H9 (cell line): ENCODE results near the gene RXRB. TPM values are rescaled to one million over a fixed set of nuclear protein-coding genes. Genes with fewer than 3 reads are reported as not detected.
A peak's percentile ranks its signal among the peaks of the same experiment; 100 is the strongest.

Source experiments
- DNase-seq: peaks from one replicate; pipeline ENCODE4 v3.0.0-alpha.2; 2017
- H2AFZ ChIP-seq: one replicate; pipeline ENCODE4 v1.6.1; 2013; ENCODE audit warnings: mild to moderate bottlenecking, low read length, control low read depth, moderate library complexity
- H2AK5ac ChIP-seq: 2 replicates; pipeline ENCODE4 v1.6.1; 2013; ENCODE audit warnings: low read length, control low read depth, mixed read lengths; ENCODE audit not compliant: insufficient read length
- H2BK120ac ChIP-seq: one replicate; pipeline ENCODE4 v1.6.1; 2013; ENCODE audit warnings: low read depth, mild to moderate bottlenecking, low read length, control low read depth, inconsistent platforms; ENCODE audit not compliant: poor library complexity, severe bottlenecking
- H2BK12ac ChIP-seq: 2 replicates; pipeline ENCODE4 v1.6.1; 2013; ENCODE audit warnings: low read length, control low read depth, mixed read lengths, low read depth; ENCODE audit not compliant: insufficient read length
- H2BK15ac ChIP-seq: 2 replicates; pipeline ENCODE4 v1.6.1; 2013; ENCODE audit warnings: low read depth, low read length, control low read depth
- H2BK20ac ChIP-seq: one replicate; pipeline ENCODE4 v1.6.1; 2013; ENCODE audit warnings: low read depth, mild to moderate bottlenecking, low read length, control low read depth, inconsistent platforms; ENCODE audit not compliant: poor library complexity, severe bottlenecking
- H2BK5ac ChIP-seq: 2 replicates; pipeline ENCODE4 v1.6.1; 2013; ENCODE audit warnings: low read length, control low read depth, mixed read lengths; ENCODE audit not compliant: insufficient read length
- H3K14ac ChIP-seq: 2 replicates; pipeline ENCODE4 v1.6.1; 2013; ENCODE audit warnings: low read length, control low read depth; ENCODE audit not compliant: insufficient read depth
- H3K18ac ChIP-seq: 2 replicates; pipeline ENCODE4 v1.6.1; 2013; ENCODE audit warnings: low read depth, mild to moderate bottlenecking, mixed read lengths, low read length, control low read depth; ENCODE audit not compliant: insufficient read length
- H3K23ac ChIP-seq: 2 replicates; pipeline ENCODE4 v1.6.1; 2013; ENCODE audit warnings: low read length, control low read depth, mixed read lengths, low read depth; ENCODE audit not compliant: insufficient read length
- H3K23me2 ChIP-seq: 2 replicates; pipeline ENCODE4 v1.6.1; 2013; ENCODE audit warnings: low read depth, mild to moderate bottlenecking, mixed read lengths, low read length, control low read depth; ENCODE audit not compliant: insufficient read length, poor library complexity, severe bottlenecking
- H3K27ac ChIP-seq: 2 replicates; pipeline ENCODE4 v1.5.1; 2013; ENCODE audit warnings: low read length, control low read depth, mixed read lengths, low read depth; ENCODE audit not compliant: insufficient read length
- H3K27me3 ChIP-seq: 2 replicates; pipeline ENCODE4 v1.6.1; 2013; ENCODE audit warnings: low read length, control low read depth, inconsistent platforms; ENCODE audit not compliant: insufficient read depth
- H3K4ac ChIP-seq: 2 replicates; pipeline ENCODE4 v1.6.1; 2013; ENCODE audit warnings: low read depth, mild to moderate bottlenecking, control low read depth, inconsistent platforms, low read length, moderate library complexity
- H3K4me1 ChIP-seq: 2 replicates; pipeline ENCODE4 v1.6.1; 2013; ENCODE audit warnings: low read length, control low read depth, inconsistent platforms; ENCODE audit not compliant: insufficient read depth
- H3K4me2 ChIP-seq: 2 replicates; pipeline ENCODE4 v1.6.1; 2013; ENCODE audit warnings: low read length, control low read depth, mixed read lengths; ENCODE audit not compliant: insufficient read length, insufficient read depth
- H3K56ac ChIP-seq: 2 replicates; pipeline ENCODE4 v1.6.1; 2013; ENCODE audit warnings: low read depth, mild to moderate bottlenecking, mixed read lengths, low read length, control low read depth; ENCODE audit not compliant: insufficient read length
- H3K79me1 ChIP-seq: 2 replicates; pipeline ENCODE4 v1.6.1; 2013; ENCODE audit warnings: low read depth, mild to moderate bottlenecking, moderate library complexity, low read length, control low read depth, inconsistent platforms; ENCODE audit not compliant: insufficient read depth, poor library complexity, severe bottlenecking
- H3K79me2 ChIP-seq: 2 replicates; pipeline ENCODE4 v1.6.1; 2013; ENCODE audit warnings: low read length, control low read depth, inconsistent platforms; ENCODE audit not compliant: insufficient read depth
- H3K9ac ChIP-seq: 2 replicates; pipeline ENCODE4 v1.6.1; 2013; ENCODE audit warnings: low read length, control low read depth, mixed read lengths; ENCODE audit not compliant: insufficient read length; ENCODE audit errors: extremely low read depth
- H3K9me3 ChIP-seq: one replicate; pipeline ENCODE4 v1.6.1; 2013; ENCODE audit warnings: low read depth, low read length, inconsistent platforms; ENCODE audit not compliant: control insufficient read depth
- H3T11ph ChIP-seq: one replicate; pipeline ENCODE4 v1.6.1; 2013; ENCODE audit warnings: mild to moderate bottlenecking, low read length, control low read depth, inconsistent platforms
- H4K20me1 ChIP-seq: one replicate; pipeline ENCODE4 v1.6.1; 2013; ENCODE audit not compliant: control insufficient read depth, insufficient read length, insufficient read depth
- H4K5ac ChIP-seq: 2 replicates; pipeline ENCODE4 v1.6.1; 2013; ENCODE audit warnings: low read depth, mild to moderate bottlenecking, mixed read lengths, low read length, control low read depth; ENCODE audit not compliant: insufficient read length
- H4K8ac ChIP-seq: replicated peaks from 2 replicates; pipeline ENCODE4 v1.6.1; 2013; ENCODE audit warnings: low read length, control low read depth, mixed read lengths, low read depth; ENCODE audit not compliant: insufficient read length
- H4K91ac ChIP-seq: 2 replicates; pipeline ENCODE4 v1.6.1; 2013; ENCODE audit warnings: low read depth, mild to moderate bottlenecking, moderate library complexity, mixed read lengths, low read length, control low read depth; ENCODE audit not compliant: insufficient read length
- H3K27ac Mint-ChIP-seq, 3 experiments: 2 replicates in 2 of 3; 3 replicates in 1 of 3; pipeline ENCODE4 v1.8.0; 2020 to 2021; ENCODE audit warnings: mixed read lengths in 3 of 3, mild to moderate bottlenecking in 1 of 3, moderate library complexity in 1 of 3
- H3K27me3 Mint-ChIP-seq: 2 replicates; pipeline ENCODE4 v1.8.0; 2021; ENCODE audit warnings: low read depth, mild to moderate bottlenecking, moderate library complexity, mixed read lengths
- H3K36me3 Mint-ChIP-seq, 3 experiments: 2 replicates in 2 of 3; 3 replicates in 1 of 3; pipeline ENCODE4 v1.8.0; 2020 to 2021; ENCODE audit warnings: low read depth in 3 of 3, mixed read lengths in 3 of 3; ENCODE audit not compliant: insufficient read depth in 1 of 3
- H3K4me1 Mint-ChIP-seq, 2 experiments: 2 replicates each; pipeline ENCODE4 v1.8.0; 2020; ENCODE audit warnings: mixed read lengths in 2 of 2
- H3K4me3 Mint-ChIP-seq, 2 experiments: 2 replicates in 1 of 2; 3 replicates in 1 of 2; pipeline ENCODE4 v1.8.0; 2020 to 2021; ENCODE audit warnings: mild to moderate bottlenecking in 2 of 2, mixed read lengths in 2 of 2, moderate library complexity in 1 of 2
- H3K9me3 Mint-ChIP-seq, 2 experiments: 2 replicates in 1 of 2; 3 replicates in 1 of 2; pipeline ENCODE4 v1.8.0; 2020; ENCODE audit warnings: mild to moderate bottlenecking in 2 of 2, mixed read lengths in 2 of 2, moderate library complexity in 1 of 2
- WGBS: extraction: QIAGEN DNeasy Blood & Tissue Kit; methylation state at CpG from one replicate; pipeline ENCODE4 v1.1.7; 2013; ENCODE audit warnings: missing lambda C conversion rate, low lambda C conversion rate, mixed read lengths; ENCODE audit not compliant: insufficient read length; ENCODE audit errors: extremely low coverage; 5-methylcytosine and 5-hydroxymethylcytosine counted together
- total RNA-seq: library from RNA; stranded (reverse); gene quantifications from 2 replicates; pipeline ENCODE4 v1.2.1, GENCODE V29; 2021
- TF ChIP-seq, protein P1 (sequence below): fragments of 200-600 bp; sonication (generic); conservative IDR thresholded peaks from 3 replicates; pipeline ENCODE4 v1.8.0; 2021; ENCODE audit warnings: antibody characterized with exemption, mild to moderate bottlenecking

The RXRB gene
- total RNA-seq, 1 experiment from 2014 or later, result 14.8 TPM

GRCh38 chr6:33199687-33200218, 712 bp downstream of the RXRB start:
- no peak overlapping the region for H2BK5ac ChIP-seq
- H4K20me1 ChIP-seq, result no peaks in the 10 kb centered on the region
- peaks cover 4% of the 10 kb centered on the region; the same call in 1 of the 2 replicates for H3K79me2 ChIP-seq
- H2BK15ac ChIP-seq, result no peak overlapping the region
- TF ChIP-seq, protein P1, sequence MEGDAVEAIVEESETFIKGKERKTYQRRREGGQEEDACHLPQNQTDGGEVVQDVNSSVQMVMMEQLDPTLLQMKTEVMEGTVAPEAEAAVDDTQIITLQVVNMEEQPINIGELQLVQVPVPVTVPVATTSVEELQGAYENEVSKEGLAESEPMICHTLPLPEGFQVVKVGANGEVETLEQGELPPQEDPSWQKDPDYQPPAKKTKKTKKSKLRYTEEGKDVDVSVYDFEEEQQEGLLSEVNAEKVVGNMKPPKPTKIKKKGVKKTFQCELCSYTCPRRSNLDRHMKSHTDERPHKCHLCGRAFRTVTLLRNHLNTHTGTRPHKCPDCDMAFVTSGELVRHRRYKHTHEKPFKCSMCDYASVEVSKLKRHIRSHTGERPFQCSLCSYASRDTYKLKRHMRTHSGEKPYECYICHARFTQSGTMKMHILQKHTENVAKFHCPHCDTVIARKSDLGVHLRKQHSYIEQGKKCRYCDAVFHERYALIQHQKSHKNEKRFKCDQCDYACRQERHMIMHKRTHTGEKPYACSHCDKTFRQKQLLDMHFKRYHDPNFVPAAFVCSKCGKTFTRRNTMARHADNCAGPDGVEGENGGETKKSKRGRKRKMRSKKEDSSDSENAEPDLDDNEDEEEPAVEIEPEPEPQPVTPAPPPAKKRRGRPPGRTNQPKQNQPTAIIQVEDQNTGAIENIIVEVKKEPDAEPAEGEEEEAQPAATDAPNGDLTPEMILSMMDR, result no peak
- H3K18ac ChIP-seq, result no peak overlapping the region
- H4K8ac ChIP-seq, result no peak overlapping the region
- no peak overlapping the region for H3K27ac ChIP-seq
- no peak overlapping the region for H2AFZ ChIP-seq
- peaks cover 34 to 44% of the 10 kb centered on the region in 2 experiments for H3K4me1 Mint-ChIP-seq
- H3K27me3 ChIP-seq, result no peaks in the 10 kb centered on the region
- no peak overlapping the region for H3K56ac ChIP-seq
- H3K27ac Mint-ChIP-seq, result peak overlapping the region; percentile 42 to 89 (median 75); a peak in 5 of 7 replicates
- H2BK20ac ChIP-seq, result no peak overlapping the region
- no CpG with 5 or more reads among the region's 26 CpGs for WGBS
- H3T11ph ChIP-seq, result no peak overlapping the region
- H4K91ac ChIP-seq, result no peak overlapping the region
- no peak overlapping the region for H4K5ac ChIP-seq
- H3K36me3 Mint-ChIP-seq, result peaks cover 38 to 56% (median 46%) of the 10 kb centered on the region in 3 experiments
- DNase-seq, result no peak
- H3K4me3 Mint-ChIP-seq, result peak overlapping the region; percentile 96 to 99
- no peak overlapping the region for H3K4ac ChIP-seq
- H2BK12ac ChIP-seq, result no peak overlapping the region
- H3K9me3 Mint-ChIP-seq, result no peaks in the 10 kb centered on the region; a peak in 1 of 5 replicates
- H3K4me2 ChIP-seq, result peak overlapping the region; percentile 86
- no peaks in the 10 kb centered on the region for H3K27me3 Mint-ChIP-seq
- no peaks in the 10 kb centered on the region for H3K79me1 ChIP-seq
- H3K23me2 ChIP-seq, result peaks cover 9% of the 10 kb centered on the region
- H3K23ac ChIP-seq, result no peak overlapping the region
- no peak overlapping the region for H2AK5ac ChIP-seq
- no peak overlapping the region for H2BK120ac ChIP-seq
- peak overlapping the region; percentile 73 for H3K9ac ChIP-seq
- no peaks in the 10 kb centered on the region for H3K9me3 ChIP-seq
- H3K14ac ChIP-seq, result 0 out of 2 replicates have a peak overlapping the region, but pooled peaks have one; percentile 87
- H3K4me1 ChIP-seq, result peaks cover 9% of the 10 kb centered on the region; the same call in 1 of the 2 replicates
